Measurements from ENCODE around the gene POMC. TPM values are rescaled to one million over a fixed set of nuclear protein-coding genes. Genes with fewer than 3 reads are reported as not detected.
"Not testable (repeated sequence)": the region's sequence is repeated elsewhere in the genome, so short reads cannot be mapped to it uniquely, and the experiment has no call there.

POMC gene
- total RNA-seq, 2 experiments from 2014 or later, result 4.6 to 4.8 TPM

DNA sequence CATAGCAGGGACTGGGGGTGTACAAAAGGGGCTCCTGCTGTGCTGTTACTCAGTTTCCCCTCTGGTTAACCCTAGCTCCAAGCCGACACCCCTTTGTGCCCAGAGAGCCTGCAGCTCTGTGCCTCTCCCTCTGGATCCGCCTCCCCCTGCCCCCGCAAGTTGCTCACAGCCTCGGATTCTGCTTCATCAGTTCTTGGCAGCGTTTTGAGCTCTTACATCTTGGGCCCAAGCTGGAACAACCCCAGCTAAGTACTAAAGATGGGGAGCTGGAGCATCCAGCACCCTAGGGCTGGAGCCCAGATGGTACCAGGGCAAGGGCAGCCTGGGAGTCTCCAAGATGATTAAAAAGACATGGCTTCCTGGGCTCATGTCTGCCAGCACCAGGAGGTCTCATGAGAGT, 40.7 kb downstream of the POMC start:
- Mint-ChIP-seq H3K4me3 (no peak overlapping the region), H3K9me3 (no peaks in the 10 kb centered on the region), H3K27ac (no peak overlapping the region), H3K36me3 (ENCODE audit: low read depth) (no peaks in the 10 kb centered on the region), H3K27me3 (ENCODE audit: low read depth) (peaks cover 24% of the 10 kb centered on the region), H3K4me1 (ENCODE audit: low read depth) (peaks cover 10% of the 10 kb centered on the region)
- intact Hi-C loops (cut with micrococcal nuclease), result loop anchor here (2.0 to 10.0 kb wide), 2 partner anchors 69 to 303 kb away; no protein-coding TSS in a partner anchor
- CTCF ChIA-PET, result interaction anchor here (0.6 to 7.5 kb wide), 9 partner anchors 12 to 538 kb away, joined by 3 to 163 read pairs (median 3); no protein-coding TSS in a partner anchor
- no peak for DNase-seq

DNA sequence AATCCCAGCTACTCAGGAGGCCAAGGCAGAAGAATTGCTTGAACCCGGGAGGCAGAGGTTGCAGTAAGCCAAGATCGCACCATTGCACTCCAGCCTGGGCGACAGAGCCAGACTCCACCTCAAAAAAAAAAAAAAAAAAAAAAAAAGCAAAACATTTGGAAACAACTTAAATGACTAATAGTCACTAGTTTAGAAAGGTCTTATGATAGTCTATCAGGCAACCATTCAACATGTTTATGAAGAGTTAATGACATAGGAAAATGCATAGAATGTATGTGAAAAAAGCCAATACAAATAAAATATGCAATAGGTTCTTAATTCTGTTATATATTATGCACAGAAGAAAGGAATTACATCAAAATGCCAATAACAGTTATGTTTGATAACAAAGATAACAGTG, 41.3 kb downstream of the POMC start:
- H3K27me3 Mint-ChIP-seq (ENCODE audit: low read depth), result peaks cover 18% of the 10 kb centered on the region
- H3K4me1 Mint-ChIP-seq (ENCODE audit: low read depth); H3K36me3 Mint-ChIP-seq (ENCODE audit: low read depth); DNase-seq; H3K9me3 Mint-ChIP-seq; H3K4me3 Mint-ChIP-seq; H3K27ac Mint-ChIP-seq: not testable (repeated sequence)
- CTCF ChIA-PET, result interaction anchor here (0.9 to 7.5 kb wide), 5 partner anchors 12 to 151 kb away, joined by 3 to 163 read pairs (median 4); no protein-coding TSS in a partner anchor
- intact Hi-C loops (cut with micrococcal nuclease), result loop anchor here (10.0 kb wide), 1 partner anchor 302 kb away; no protein-coding TSS in a partner anchor

DNA sequence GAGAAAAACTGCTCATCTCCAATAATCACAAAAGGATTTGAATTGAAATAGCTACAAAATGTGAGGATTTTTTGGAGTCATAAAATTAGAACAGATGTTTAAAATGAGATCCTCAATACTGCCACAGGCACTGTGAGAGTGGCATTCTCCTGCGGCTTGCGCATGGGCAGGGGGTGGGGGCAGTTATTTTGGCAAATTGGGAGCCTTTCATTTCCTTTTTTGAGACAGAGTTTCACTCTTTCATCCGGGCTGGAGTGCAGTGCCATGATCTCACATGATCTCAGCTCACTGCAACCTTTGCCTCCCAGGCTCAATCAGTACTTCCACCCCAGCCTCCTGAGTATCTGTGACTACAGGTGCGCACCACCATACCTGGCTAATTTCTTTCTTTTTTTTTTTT, 42.4 kb downstream of the POMC start:
- H3K9me3 Mint-ChIP-seq, result no peaks in the 10 kb centered on the region
- no peaks in the 10 kb centered on the region for H3K36me3 Mint-ChIP-seq (ENCODE audit: low read depth)
- no peak overlapping the region for H3K4me3 Mint-ChIP-seq
- intact Hi-C loops (cut with micrococcal nuclease), result loop anchor here (10.0 kb wide), 1 partner anchor 301 kb away; no protein-coding TSS in a partner anchor
- peaks cover 2% of the 10 kb centered on the region for H3K4me1 Mint-ChIP-seq (ENCODE audit: low read depth)
- no peak for DNase-seq
- H3K27ac Mint-ChIP-seq, result no peak overlapping the region
- CTCF ChIA-PET, result interaction anchor here (0.7 to 7.5 kb wide), 4 partner anchors 48 to 195 kb away, joined by 3 to 163 read pairs (median 4); no protein-coding TSS in a partner anchor
- peaks cover 11% of the 10 kb centered on the region for H3K27me3 Mint-ChIP-seq (ENCODE audit: low read depth)

DNA sequence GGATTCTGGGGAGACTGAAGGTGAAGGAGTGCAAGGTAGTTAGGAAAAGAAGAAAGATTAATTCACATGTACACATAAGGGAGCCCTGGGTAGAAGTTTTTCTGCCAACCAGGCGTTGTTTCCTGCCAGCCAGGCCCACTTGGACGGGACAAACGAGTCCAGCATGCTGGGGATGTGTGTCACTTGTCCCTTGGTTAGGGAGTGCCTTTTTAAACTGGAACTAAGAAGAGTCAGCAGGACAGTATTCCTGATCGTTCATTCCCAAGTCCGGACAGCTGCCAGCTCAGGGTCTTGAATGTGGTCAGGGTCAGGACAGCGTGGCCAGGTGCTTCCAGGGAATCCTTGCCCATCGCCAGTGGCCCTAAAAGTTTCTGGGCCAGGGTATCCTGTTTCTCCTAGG, 43.2 kb downstream of the POMC start:
- H3K27ac Mint-ChIP-seq, result no peak overlapping the region
- no peaks in the 10 kb centered on the region for H3K9me3 Mint-ChIP-seq
- H3K36me3 Mint-ChIP-seq (ENCODE audit: low read depth), result no peaks in the 10 kb centered on the region
- DNase-seq, result no peak
- intact Hi-C loops (cut with micrococcal nuclease), result loop anchor here (10.0 kb wide), 1 partner anchor 300 kb away; no protein-coding TSS in a partner anchor
- CTCF ChIA-PET, result interaction anchor here (1.6 to 7.5 kb wide), 2 partner anchors 71 to 150 kb away, joined by 5 to 163 read pairs; no protein-coding TSS in a partner anchor
- no peak overlapping the region for H3K4me3 Mint-ChIP-seq
- H3K4me1 Mint-ChIP-seq (ENCODE audit: low read depth), result peaks cover 2% of the 10 kb centered on the region
- peaks cover 4% of the 10 kb centered on the region for H3K27me3 Mint-ChIP-seq (ENCODE audit: low read depth)

DNA sequence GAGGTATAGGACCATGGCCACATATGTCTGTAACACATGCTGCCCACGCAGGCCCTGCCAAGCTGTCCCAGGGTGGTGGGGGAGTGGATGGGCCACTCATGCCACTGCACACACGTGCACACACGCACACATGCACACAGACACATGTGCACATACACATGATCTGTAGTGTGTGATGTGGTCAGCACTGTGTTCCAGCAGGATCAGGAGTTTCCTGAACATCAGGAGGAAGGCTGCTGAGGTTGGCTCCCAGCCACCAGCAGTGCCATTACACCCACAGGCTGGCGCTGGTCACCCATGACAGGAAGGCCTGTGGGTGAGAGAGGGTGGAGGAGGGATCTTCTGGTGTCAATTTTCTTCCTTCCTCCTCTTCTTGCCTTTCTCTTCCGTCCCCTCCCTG, 44.7 kb downstream of the POMC start:
- DNase-seq, result no peak
- CTCF ChIA-PET, result interaction anchor here (1.2 kb wide), 1 partner anchor 148 kb away, joined by 5 read pairs; no protein-coding TSS in a partner anchor
- no peak overlapping the region for H3K4me3 Mint-ChIP-seq
- H3K27ac Mint-ChIP-seq, result peak overlapping the region; percentile 59
- intact Hi-C loops (cut with micrococcal nuclease), result loop anchor here (10.0 kb wide), 1 partner anchor 299 kb away; no protein-coding TSS in a partner anchor
- no peaks in the 10 kb centered on the region for H3K4me1 Mint-ChIP-seq (ENCODE audit: low read depth)
- no peaks in the 10 kb centered on the region for H3K9me3 Mint-ChIP-seq
- H3K36me3 Mint-ChIP-seq (ENCODE audit: low read depth), result no peaks in the 10 kb centered on the region
- H3K27me3 Mint-ChIP-seq (ENCODE audit: low read depth), result no peaks in the 10 kb centered on the region

DNA sequence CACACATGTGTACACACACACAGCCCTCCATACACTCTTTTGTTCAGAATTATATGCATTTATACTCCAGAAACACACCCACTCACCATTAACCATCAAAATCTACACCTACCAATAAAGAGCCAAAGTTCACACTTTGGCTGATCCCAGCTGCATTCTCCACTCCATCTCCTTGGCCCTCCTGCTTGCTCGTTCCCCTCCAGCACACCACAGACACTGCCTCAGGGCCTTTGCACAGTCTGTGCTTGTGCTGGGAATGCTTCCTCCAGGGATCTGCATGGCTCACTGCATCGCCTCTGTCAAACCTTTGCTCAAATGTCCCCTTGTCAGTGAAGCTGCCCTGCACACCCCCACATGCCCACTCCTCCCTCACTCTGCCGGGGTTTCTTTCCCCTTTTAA, 46.0 kb downstream of the POMC start:
- DNase-seq, result no peak
- H3K27ac Mint-ChIP-seq, result no peak overlapping the region
- H3K4me3 Mint-ChIP-seq, result no peak overlapping the region
- intact Hi-C loops (cut with micrococcal nuclease), result loop anchor here (10.0 kb wide), 1 partner anchor 298 kb away; no protein-coding TSS in a partner anchor
- CTCF ChIA-PET, result interaction anchor here (1.2 kb wide), 1 partner anchor 147 kb away, joined by 5 read pairs; no protein-coding TSS in a partner anchor
- H3K4me1 Mint-ChIP-seq (ENCODE audit: low read depth), result no peaks in the 10 kb centered on the region
- H3K36me3 Mint-ChIP-seq (ENCODE audit: low read depth), result no peaks in the 10 kb centered on the region
- H3K27me3 Mint-ChIP-seq (ENCODE audit: low read depth), result no peaks in the 10 kb centered on the region
- no peaks in the 10 kb centered on the region for H3K9me3 Mint-ChIP-seq

DNA sequence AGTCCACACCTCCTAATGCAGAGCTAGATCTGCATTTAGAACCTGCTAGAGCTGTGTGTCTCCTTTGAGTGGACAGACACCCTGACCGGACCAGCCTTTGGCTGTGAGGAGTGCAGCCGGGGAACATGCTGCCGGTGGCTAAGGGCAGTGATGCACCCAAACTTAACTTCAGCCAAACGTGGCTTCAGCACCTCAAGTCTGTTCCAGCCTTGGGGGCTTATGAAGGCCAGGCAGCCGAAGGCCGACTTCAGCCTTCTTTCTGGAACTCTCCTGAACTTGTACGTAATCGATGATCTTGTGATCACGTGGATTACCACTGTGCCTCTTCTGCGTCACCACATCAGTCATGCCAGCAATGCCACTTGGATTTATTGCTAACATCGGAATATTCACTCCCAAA, 49.1 kb downstream of the POMC start:
- CTCF ChIA-PET, result interaction anchor here (1.3 kb wide), 1 partner anchor 145 kb away, joined by 4 read pairs; no protein-coding TSS in a partner anchor

DNA sequence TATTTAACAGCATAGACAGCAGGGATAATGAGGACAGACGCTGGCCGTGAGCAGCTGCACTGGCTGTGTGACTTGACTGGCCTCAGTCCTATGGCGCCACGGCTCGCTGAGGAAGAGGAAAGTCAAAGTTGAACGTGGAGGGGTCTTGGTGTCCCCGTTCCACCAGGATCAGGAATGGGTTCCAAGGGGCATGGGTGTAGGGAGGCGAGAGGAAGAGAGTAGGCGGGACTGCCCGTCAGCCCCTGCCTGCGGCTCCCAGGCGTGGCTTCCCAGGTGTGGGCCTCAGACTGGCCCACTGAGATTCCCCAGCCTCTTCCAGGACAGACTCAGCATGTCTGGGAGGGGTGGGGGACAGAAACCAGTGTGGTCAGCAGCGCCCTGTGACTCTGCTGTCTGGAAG, 51.4 kb downstream of the POMC start:
- no peak for DNase-seq
- Mint-ChIP-seq H3K9me3 (no peaks in the 10 kb centered on the region), H3K36me3 (ENCODE audit: low read depth) (no peaks in the 10 kb centered on the region), H3K4me1 (ENCODE audit: low read depth) (no peaks in the 10 kb centered on the region), H3K27me3 (ENCODE audit: low read depth) (no peaks in the 10 kb centered on the region), H3K27ac (no peak overlapping the region), H3K4me3 (no peak overlapping the region)
- intact Hi-C loops (cut with micrococcal nuclease), result no loop called here
- CTCF ChIA-PET, result interaction anchor here (1.1 kb wide), 1 partner anchor 12 kb away, joined by 5 read pairs; no protein-coding TSS in a partner anchor

More for the DNA sequence above, 49.1 kb downstream of the POMC start:
- H3K27me3 Mint-ChIP-seq (ENCODE audit: low read depth), result no peaks in the 10 kb centered on the region
- intact Hi-C loops (cut with micrococcal nuclease), result no loop called here
- DNase-seq, result no peak
- H3K9me3 Mint-ChIP-seq, result no peaks in the 10 kb centered on the region
- no peak overlapping the region for H3K27ac Mint-ChIP-seq
- H3K4me3 Mint-ChIP-seq, result no peak overlapping the region
- H3K4me1 Mint-ChIP-seq (ENCODE audit: low read depth), result no peaks in the 10 kb centered on the region
- no peaks in the 10 kb centered on the region for H3K36me3 Mint-ChIP-seq (ENCODE audit: low read depth)

DNA sequence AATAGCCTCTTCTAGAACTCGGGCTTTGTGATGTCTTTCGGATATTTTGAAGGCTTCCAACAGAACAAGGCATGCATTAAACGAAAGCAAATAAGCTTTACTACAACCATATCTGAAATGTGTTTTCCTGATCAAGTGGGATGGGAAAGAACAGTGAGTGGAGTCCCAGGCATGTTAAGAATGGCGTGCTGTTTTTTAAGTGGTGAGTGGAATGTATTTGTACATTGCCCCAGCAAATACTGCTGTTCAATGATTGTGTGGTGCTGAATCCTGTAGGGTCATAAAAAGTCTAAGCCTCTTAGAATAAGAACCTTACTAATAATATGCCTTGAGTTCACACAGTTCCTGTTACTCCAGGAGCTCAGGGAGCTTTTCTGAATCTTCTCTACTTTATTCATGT, 52.5 kb downstream of the POMC start:
- intact Hi-C loops (cut with micrococcal nuclease), result no loop called here
- Mint-ChIP-seq H3K4me1 (ENCODE audit: low read depth) (no peaks in the 10 kb centered on the region), H3K27me3 (ENCODE audit: low read depth) (no peaks in the 10 kb centered on the region), H3K9me3 (no peaks in the 10 kb centered on the region), H3K4me3 (no peak overlapping the region), H3K27ac (no peak overlapping the region), H3K36me3 (ENCODE audit: low read depth) (no peaks in the 10 kb centered on the region)
- no peak for DNase-seq
- CTCF ChIA-PET, result interaction anchor here (0.6 to 1.1 kb wide), 2 partner anchors 13 to 490 kb away, joined by 3 to 5 read pairs; no protein-coding TSS in a partner anchor

DNA sequence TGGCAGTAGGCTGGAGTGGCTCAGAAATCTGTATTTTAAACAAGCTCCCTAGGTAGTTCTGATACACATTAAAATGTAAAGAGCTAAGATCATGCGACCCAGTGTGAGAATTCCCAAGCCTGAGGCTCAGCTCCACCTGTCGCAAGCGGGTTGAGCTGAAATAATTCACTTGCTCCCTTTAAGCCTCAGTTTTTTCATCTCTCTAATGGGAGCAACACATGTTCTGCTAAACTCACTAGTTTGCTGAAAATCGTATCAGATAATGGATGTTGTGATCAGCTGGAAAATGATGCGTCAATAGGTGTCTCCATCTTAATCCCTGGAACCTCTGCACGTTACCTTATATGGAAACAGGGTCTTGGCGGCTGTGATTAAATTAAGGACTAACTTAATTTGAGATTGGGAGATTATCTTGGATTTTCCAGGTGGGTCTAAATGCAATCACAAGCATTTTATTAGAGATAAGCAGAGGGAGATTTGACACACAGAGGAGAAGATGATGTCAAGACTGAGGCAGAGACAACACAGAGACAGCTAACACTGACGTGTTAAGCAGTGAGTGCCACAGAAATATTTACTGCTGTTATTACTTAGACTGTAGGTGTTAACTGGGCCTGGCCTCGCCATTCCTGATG, 53.0 kb downstream of the POMC start:
- Mint-ChIP-seq H3K36me3 (ENCODE audit: low read depth) (no peaks in the 10 kb centered on the region), H3K9me3 (no peaks in the 10 kb centered on the region), H3K4me1 (ENCODE audit: low read depth) (no peaks in the 10 kb centered on the region), H3K27ac (no peak overlapping the region), H3K4me3 (no peak overlapping the region), H3K27me3 (ENCODE audit: low read depth) (no peaks in the 10 kb centered on the region)
- DNase-seq, result no peak
- intact Hi-C loops (cut with micrococcal nuclease), result no loop called here
- CTCF ChIA-PET, result interaction anchor here (0.6 to 0.9 kb wide), 3 partner anchors 12 to 803 kb away, joined by 3 to 4 read pairs (median 3); no protein-coding TSS in a partner anchor

DNA sequence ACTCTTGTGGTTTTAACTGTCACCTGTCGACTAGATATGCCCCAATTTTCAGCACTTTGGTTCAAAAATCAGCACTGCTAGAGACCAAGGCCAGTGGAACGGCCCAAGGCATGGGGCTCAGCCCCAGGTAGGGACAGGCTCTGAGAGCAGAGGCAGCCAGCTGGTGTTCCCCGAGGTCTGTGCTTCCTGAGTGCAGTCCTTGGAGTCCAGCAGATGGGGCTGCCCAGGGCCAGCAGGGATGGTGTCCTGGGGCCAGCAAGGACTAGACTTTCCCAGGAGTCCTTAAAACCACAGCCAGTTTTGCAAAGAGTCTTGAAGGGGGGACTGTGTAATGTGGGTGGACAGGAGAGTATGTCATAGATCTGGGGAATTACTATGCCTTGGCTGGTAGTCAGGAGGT, 56.3 kb downstream of the POMC start:
- H3K27ac Mint-ChIP-seq, result no peak overlapping the region
- no peak for DNase-seq
- no peaks in the 10 kb centered on the region for H3K4me1 Mint-ChIP-seq (ENCODE audit: low read depth)
- no peaks in the 10 kb centered on the region for H3K36me3 Mint-ChIP-seq (ENCODE audit: low read depth)
- CTCF ChIA-PET, result no interaction called here
- no peaks in the 10 kb centered on the region for H3K27me3 Mint-ChIP-seq (ENCODE audit: low read depth)
- H3K9me3 Mint-ChIP-seq, result no peaks in the 10 kb centered on the region
- H3K4me3 Mint-ChIP-seq, result no peak overlapping the region
- intact Hi-C loops (cut with micrococcal nuclease), result no loop called here

Measured in activated naive CD4-positive, alpha-beta T cell treated with anti-CD3 and anti-CD28 coated beads for 36 hours (primary cell).